Measurements from ENCODE around the gene SFXN3.

DNA sequence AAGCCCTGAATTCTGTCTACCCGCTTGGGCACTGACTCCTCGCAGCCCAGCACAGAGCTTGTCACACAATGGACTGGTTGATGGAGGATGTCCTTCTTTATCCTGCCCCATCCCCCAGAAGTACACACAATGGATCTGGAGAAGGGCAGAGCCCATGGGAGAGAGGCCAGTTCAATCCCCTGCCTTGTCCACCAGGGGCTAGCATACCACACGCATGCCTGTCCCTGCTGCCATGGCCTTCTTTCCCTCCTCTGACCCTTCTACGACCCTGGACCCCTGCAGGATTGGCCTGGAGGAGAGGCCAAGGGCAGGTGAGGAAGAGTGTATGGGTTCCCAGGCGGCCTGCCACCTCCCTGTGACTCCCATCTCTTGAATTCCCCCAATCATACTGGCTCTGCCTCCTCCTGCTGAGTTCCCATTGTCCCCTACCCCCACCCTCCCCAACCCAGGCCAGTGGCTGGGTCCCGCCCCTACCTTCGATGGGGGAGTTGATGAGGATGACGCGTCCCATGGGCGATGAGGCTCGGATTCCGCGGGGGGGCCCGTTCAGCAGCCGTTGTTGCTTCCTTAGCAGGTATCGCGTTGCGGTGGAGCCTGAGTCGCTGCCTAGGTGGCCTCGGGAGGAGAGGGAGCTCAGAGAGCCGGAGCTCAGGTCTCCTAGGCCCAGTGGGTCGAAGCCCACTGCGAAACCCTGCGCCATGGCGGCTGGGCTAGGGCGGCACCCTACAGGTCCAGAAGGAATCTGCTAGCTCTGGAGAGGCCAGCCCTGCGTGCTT lies 1.3 kb upstream of the SFXN3 start:
- TF ChIP-seq, protein P1, sequence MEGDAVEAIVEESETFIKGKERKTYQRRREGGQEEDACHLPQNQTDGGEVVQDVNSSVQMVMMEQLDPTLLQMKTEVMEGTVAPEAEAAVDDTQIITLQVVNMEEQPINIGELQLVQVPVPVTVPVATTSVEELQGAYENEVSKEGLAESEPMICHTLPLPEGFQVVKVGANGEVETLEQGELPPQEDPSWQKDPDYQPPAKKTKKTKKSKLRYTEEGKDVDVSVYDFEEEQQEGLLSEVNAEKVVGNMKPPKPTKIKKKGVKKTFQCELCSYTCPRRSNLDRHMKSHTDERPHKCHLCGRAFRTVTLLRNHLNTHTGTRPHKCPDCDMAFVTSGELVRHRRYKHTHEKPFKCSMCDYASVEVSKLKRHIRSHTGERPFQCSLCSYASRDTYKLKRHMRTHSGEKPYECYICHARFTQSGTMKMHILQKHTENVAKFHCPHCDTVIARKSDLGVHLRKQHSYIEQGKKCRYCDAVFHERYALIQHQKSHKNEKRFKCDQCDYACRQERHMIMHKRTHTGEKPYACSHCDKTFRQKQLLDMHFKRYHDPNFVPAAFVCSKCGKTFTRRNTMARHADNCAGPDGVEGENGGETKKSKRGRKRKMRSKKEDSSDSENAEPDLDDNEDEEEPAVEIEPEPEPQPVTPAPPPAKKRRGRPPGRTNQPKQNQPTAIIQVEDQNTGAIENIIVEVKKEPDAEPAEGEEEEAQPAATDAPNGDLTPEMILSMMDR (IDR thresholded peaks at IDR 0.05), result peak in 1 of 6 experiments; percentile 4
- no peak for TF ChIP-seq POLR2A (IDR thresholded peaks at IDR 0.05)

Data from esophagus squamous epithelium (tissue), 4 donors.